GM21528 (cell line): ENCODE data around the gene PDE4D.
"Not testable (repeated sequence)": the region's sequence is repeated elsewhere in the genome, so short reads cannot be mapped to it uniquely, and the experiment has no call there.

ENCODE experiments used
- ATAC-seq: cut with Tn5 transposase; IDR thresholded peaks from one replicate; pipeline ENCODE4 v1.9.1; 2021; ENCODE audit warnings: mild to moderate bottlenecking, moderate library complexity; ENCODE audit not compliant: unreplicated experiment, low FRiP score

The PDE4D gene

DNA sequence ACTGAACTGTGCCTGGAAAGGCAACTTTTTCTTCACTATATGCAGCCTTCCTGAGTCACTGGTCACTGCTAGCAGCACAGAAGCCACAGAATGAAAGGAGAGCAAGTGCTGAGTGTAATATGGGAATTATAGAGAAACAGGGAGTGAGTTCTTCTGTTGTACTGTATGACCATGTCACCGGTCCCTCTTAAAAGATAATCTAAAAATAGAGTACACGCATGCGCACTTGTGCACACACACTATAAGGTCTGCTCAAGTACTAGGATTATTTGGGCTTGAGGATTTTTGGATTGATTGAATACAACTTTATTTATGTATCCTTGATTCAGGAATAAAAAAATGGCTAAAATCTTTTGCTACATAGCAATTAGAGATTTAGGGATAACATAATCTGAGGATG is 571.9 kb downstream of the PDE4D start:
- no peak for ATAC-seq

DNA sequence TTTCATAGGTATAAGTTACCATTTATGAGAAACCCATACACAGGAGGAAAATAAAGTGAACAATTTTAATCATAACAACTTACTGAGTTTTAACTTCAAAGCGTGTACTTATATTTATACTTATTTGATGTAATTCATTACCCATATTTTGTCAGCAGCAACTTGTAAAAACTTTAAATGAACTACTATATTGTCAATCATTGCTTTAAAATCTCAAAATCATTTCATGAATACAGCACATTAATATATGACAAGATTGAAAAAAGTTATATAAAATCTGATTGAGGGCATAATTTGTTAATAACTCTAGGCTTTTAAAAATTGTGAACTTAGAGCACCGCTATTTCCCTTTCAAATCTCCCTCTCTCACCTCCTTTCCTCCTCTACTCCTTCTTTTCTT is 573.1 kb downstream of the PDE4D start:
- no peak for ATAC-seq

DNA sequence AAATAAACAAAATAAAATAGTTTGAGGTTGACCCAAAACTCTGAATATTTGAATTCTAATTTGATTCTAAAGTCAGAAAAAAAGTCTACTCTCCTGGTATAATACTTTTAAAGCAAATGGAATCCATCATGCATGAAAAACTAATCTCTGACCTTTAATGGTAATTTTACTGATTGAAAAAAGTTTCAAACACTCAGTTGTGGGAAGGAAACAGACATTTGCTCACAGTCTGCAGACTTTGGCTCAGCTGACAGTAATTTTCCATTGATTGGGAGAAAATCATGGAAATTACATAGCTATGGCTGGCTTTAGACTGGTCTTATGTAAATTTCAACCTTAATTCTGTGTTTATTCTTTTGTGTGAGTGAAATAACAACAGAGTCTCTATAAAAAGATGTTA is 574.3 kb downstream of the PDE4D start:
- ATAC-seq = no peak

DNA sequence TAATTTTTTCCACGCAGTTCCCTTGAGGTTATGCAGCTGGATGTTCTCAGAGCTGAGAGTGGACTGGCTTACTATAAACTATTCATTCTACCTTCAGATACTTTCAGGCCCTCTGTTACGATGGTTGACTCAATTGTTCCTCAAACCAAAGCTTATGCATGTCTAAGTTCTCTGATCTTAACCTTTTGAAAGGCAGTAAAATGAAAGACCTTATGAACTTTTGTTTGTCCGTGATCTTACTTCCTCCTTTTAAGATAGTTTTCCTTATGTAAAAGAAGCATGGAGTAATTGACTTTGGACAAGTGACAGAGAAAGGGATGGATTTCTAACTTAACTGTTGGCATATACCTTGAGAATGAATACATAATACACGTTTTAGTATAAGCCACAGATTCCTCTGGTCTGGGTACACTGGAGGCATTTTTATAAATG is 575.7 kb downstream of the PDE4D start:
- ATAC-seq = no peak

DNA sequence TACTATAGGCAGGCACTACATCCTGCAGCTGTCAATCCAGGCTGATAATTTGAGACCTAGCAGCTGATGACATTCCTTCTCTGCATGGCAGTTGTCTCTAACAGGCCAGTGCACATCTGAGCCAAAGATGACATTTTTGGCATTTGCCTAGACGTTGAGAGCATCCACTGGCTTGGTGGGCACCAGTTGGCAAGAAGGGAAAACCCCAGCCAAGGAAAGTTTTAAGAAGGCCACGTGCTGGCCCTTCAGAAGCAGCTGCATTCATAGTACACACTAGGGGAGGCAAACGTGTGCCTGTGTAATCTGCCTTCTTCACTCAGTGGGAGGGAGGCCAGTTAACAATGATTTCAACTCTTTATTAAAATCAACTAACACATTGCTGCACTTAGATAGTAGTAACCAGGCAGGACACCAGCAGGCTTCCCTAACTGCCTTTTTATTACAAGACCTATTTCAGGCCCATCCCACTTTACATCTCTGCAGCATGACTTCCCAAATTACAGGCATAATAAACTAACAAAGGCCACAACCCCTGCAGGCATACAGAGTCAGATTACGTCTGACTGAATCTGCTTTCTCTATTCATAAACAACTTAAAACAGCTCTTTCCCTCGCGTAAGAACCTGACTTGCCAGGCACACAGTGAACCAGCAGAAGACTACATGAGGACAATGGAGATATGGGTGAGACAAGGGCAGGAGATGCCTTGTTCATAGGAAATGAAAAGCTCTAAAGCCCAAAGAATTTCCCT is 576.3 kb downstream of the PDE4D start:
- no peak for ATAC-seq

DNA sequence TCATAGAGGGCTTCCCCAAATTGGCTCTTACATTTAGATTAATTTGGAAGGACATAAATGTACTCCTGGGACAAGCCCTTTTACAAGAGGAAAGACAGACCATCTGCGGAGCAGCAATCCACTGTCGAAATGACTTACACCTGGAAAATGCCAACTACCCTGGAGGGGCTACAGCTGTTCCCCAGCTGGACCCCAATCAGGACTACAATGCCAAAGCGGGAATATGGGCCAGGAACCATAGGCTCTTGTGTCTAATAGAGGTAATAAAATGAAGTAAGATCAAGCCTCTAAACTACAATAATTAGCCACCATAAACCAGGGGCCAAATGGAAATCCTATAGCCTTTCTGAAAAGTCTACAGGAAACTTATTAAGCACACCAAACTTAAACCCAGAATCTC is 581.3 kb downstream of the PDE4D start:
- ATAC-seq = no peak

DNA sequence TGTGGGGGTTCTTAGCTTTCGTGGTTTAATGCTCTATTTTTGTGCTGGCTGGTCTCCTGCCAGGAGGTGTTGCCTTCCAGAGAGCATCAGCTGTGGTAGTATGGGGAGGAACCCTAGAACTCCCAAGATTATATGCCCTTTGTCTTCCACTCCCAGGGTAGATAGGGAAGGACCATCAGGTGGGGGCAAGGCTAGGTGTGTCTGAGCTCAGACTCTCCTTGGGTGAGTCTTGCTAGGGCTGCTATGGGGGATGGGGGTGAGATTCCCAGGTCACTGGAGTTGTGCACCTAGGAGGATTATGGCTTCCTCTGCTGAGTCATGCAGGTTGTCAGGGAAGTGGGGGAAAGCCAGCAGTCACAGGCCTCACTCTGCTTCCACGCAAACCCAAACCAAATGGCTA is 584.8 kb downstream of the PDE4D start:
- ATAC-seq = not testable (repeated sequence)

DNA sequence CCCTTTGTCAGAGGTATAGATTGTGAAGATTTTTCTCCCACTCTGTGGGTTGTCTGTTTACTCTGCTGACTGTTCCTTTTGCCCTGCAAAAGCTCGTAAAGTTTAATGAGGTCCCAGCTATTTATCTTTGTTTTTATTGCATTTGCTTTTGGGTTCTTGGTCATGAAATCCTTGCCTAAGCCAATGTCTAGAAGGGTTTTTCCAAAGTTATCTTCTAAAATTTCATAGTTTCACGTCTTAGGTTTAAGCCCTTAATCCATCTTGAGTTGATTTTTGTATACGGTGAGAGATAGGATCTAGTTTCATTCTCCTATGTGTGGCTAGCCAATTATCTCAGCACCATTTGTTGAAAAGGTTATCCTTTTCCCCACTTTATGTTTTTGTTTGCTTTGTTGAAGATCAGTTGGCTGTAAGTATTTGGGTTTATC is 590.2 kb downstream of the PDE4D start:
- not testable (repeated sequence) for ATAC-seq

DNA sequence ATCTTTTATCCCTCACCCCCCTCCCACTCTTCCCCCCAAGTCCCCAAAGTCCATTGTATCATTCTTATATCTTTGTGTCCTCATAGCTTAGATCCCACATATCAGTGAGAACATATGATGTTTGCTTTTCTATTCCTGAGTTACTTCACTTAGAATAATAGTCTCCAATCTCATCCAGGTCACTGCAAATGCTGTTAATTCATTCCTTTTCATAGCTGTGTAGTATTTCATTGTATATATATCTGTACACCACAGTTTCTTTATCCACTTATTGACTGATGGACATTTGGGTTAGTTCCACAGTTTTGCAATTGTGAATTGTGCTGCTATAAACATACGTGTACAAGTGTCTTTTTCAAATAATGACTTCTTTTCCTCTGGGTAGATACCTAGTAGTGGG is 591.0 kb downstream of the PDE4D start:
- ATAC-seq = not testable (repeated sequence)

DNA sequence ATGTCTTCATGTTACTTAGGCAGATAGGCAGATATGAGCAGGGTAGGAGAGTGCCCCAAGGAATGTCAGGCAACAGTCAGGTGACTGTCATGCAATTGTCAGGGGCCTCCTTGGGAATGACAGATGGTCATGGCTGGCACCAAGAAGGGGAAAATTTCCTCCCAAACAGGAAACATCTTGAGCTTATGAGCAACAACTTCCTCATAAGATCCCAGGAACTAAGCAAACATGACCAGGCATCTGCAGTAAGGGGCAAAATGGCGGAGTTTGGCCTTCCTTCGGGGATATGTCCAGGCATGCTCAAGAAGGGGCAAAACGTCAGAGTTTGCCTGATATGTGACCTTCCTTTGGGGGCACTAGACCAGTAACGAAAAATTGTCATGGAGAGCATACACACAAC is 591.8 kb downstream of the PDE4D start:
- no peak for ATAC-seq

DNA sequence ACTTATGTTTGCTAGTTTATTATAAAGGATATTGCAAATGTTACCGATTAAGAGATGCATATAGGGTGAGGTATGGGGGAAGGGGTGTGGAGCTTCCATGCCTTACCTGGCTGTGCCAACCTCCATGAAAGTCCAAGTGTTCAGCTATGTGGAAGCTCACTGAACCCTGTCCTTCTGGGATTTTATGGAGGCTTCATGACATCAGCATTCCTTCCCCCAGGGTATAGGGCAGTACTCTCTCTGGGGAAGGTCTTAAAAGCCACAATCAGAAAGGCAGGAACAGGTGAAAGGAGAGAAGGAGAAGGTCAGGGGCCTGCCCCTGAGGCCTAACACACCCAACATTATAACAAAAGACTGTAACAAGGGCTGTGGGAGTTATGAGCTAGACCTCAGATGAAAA is 592.6 kb downstream of the PDE4D start:
- no peak for ATAC-seq

DNA sequence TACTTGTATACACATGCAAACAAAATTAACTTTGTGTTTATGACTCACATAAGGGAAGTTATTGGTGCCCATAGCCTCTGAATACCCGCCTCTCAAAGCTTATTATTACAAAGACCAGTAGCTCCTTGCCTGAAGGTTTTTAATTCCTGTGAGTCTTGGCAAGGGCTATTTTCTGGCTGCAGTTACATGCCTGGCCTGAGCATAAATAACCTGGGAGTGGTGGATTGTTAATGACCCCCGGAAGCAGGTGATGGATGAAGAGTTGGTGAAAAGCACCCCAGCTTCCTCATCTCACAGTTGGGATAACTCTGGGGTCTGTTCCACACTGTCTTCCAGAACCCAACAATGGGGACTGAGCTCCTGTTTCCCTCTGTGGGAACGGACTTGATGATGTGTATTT is 594.5 kb downstream of the PDE4D start:
- no peak for ATAC-seq

DNA sequence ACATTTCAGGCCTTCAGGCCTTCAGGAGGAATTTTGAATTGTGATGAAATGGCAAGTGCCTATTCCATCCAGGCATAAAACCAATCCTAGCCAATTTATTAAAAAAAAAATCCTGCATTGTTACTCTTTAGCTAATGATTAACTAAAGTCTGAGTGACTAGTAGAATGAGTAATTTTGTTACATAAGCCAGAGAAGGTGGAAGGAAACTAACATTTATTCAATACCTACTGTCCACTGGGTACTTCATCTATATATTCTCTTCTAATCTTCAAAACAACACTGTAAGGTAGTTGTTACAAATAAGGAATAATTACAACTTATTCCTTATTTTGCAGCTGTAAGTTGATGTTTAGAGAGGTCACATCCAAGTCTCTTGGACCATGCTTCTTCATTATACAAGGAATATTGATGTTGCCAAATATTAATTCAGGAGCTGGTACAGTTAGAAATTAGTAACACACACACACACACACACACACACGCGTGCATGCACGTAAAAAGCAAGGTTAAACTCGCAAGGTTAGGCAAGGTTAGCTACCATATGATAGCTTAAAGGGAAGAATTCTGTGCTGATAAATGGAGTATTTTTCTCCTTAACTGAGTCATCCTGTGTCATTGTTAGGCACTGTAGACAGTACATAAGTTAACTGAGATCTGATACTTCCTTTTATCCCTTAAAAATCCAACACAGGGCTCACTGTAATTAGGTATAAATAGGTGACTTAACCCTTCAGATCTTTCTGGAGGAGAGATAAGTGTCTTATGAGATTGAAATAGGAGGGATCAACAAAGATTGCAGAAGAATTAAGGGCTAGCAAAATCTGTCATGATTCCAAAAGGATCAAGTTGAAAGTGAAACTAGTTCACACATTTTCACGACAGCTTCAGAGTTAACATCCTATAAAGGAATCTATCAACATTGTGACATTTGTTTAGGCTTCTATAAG is 596.9 kb downstream of the PDE4D start:
- no peak for ATAC-seq

DNA sequence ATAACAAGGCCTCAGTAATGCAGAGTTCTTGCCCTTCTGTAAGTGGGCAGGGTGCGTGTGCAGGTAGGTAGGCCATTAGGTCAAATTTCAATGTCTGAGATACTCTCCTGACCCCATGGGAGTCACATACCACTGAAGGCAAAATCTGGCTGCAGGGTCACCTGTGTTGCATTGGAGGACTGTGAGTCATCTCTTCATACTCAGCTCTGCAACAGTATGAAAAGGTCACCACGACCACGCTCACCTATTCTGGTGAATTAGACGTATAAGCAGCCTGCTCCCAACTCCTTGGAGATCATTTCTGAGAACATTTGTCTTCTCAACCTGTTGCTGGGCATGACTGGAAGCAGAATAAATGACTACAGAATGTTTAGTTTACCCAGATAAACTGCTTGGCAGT is 599.8 kb downstream of the PDE4D start:
- ATAC-seq = no peak

DNA sequence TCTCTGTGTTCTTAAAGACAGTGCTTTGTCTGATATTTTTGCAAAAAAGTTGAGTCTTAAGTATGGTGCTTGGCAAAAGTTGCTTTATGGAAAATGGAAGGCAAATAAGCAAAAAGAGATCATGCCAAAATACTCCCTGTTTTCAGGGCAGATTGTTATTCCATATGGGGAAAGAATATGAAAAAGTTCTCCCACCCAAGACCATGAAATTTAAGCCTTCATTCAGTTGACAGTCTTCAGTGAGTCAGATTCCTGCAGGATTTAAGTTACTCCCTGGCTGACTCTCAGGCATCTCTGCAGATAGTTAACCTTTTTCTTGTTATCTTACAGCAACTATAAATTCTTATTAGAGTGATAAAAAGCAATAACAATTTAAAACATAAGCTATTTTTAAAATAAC is 601.6 kb downstream of the PDE4D start:
- no peak for ATAC-seq

DNA sequence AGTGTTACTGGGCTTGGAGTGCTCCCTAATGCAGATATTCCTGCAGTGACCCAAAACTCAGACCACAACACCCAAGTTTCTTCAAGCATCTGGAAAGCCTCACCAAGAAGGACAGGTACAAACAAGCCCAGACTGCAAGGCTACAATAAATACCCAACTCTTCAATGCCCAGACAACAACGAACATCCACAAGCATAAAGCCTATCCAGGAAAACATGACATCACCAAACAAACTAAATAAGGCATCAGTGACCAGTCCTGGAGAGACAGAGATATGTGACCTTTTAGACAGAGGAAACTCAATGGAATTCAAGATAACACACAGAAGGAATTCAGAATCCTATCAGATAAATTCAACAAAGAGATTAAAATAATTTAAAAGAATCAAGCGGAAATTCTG is 605.6 kb downstream of the PDE4D start:
- no peak for ATAC-seq

DNA sequence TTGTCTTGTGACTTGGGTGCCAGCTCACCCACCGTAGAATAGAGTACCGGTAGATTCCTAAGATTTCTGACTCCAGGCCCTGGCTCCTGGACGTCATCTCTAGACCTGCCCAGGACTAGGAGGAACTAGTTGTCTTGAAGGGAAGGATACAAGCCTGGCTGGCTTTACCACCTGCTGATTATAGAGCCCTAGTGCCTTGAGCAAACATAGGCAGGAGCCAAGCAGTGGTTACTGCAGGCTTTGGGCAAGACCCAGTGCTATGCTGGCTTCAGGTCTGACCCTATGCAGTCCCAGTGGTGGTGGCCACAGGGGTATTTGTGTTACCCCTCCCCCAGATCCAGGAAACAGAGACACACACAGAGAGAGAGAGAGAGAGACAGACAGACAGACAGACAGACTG is 606.2 kb downstream of the PDE4D start:
- no peak for ATAC-seq

DNA sequence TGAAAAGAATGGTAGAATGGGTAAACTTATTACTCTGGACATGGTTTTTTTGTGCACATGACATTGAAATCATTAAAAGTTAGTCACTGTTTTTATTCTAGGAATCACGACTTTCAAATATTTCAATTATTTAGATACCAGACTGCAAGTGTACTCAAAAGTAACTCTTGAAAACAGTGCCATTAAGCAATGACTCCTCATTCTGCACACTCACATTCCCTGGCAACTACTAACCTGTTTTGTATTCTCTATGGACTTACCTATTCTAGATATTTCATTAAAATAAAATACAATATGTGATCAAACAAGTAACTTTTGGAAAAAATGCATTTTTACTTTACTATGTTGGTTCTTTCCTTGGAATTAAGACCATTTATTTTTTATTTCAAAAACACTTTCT is 607.0 kb downstream of the PDE4D start:
- no peak for ATAC-seq

DNA sequence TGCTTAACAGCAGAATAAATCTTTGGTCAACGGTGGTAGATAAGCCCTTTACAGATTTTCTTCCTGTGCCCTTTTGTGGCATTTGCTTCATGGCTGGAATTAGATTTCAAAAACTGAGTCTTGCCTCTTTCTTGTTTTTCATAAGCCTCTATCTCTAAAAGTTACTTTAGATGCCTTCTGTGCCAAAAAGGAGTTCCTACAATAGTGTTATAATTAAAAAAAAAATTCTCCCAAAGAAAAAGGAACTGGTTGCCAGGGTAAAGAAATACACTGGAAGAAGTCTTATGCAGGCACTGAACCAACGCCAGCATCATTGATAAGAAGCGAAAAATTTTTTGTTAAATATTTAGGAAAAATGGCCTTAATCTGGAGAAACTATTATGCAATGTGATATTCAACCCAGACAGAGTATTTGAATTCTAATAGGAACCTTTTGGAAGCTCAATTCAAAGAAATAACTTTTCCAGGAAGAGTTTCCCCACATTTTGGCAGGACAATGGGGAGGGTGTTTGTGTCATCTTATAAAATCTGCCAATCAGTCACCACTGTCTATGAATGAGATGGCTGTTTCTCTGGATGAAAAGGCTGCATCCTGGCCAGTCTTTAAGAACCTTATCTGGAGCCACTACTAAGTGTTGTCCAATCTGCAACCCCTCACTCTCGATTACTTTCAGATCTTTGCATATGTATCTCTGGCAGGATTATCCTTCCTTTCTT is 608.1 kb downstream of the PDE4D start:
- ATAC-seq = no peak

DNA sequence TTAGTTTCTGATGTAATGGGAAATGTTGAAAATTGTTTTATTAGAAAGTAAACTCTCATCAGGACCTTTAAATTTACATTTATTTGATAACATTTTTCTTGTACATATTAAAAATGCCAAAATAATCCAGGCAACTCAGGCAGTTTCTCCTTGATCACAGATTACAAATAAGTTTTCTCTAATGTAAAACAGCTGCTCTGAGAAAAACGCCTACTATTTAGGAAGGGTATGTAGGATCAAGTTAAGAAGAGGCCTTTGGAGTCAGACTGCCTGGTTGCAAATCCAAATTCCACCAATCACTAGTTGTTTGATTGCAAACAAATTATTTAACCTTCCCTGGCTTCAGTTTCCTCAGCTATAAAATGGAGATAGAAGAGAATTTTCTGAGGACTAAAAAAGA is 610.8 kb downstream of the PDE4D start:
- no peak for ATAC-seq

DNA sequence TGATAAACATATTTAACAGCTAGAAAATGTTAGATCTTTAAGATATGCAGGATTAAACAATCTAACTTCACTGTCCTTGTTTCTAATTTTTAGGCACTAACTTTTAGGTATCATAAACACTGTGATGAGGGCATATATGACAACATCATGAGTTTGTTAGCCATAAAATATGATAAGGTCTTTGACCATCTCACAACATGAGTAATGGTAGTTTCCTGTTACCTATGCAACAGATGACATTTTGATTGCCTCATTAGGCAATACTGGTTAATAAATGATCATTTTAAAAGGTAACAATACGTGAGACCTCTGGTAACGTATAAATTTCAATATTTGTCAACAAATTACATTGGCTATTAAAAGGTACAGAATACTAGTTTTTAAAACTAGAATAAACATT is 613.5 kb downstream of the PDE4D start:
- no peak for ATAC-seq
